Right hindlimb (tissue), 1 donor: ENCODE measurements around the gene PDZRN4.

ENCODE experiments used
- DNase-seq: peaks from one replicate; pipeline ENCODE4 v3.0.0-alpha.2; 2018

The PDZRN4 gene

DNA sequence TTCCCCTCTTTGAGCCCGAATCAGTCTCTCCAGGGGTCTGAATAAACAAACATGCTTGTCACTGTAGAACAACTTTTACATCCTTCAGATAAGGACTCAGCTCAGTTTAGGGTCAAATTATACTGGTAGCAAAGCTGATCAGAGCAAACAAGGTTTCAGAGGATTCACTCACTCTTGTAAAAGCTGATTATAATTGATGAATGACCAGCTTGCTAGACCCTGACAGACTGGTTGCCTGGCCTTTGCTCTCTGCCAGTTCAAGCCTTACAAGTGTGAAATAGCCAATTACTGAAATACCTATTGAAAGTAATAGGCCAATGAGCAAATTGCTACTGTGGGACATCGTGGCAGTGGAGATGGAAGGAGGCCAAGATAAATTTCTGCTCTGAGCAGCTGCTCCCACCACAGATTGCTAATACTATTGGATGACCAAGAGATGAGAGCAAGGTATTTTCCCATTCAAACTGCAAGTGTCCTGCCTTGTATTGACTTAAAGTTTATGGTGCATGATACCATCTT, 177.6 kb downstream of the PDZRN4 start:
- no peak for DNase-seq

DNA sequence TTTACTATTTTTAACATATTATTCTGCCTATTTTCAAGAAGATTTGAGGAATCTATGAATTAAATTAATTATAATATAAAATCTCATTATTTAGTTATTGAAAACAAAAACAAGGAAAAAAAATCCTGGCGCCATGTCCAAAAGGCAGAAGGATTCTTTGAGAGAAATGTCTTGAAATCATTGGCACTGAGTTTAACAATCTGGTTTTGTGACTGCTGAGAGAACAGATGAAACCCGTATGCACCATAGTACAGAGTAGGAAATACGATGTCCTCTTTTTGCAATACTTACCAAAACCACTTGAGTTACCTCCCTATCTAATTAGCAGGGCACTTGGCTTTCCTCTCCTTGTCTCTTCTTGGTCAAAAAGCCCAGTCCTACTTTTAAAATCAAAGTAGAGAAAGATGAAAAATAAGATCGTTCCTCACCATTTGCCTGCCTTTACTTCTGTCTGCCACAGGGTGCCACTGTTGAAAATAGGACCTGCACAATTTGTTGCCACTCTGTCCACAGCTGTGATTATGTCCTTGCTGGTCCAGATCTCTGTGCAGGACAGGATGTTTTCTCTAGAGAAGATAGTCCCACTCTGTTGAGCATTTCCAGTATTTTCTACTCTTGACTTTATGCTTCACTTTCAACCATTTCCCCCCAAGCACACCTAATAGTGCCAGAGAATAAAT, 179.7 kb downstream of the PDZRN4 start:
- no peak for DNase-seq

GRCh38 chr12:41380878-41381277, 192.8 kb downstream of the PDZRN4 start:
- no peak for DNase-seq

GRCh38 chr12:41402801-41403200, 214.7 kb downstream of the PDZRN4 start:
- DNase-seq = no peak

GRCh38 chr12:41407232-41407799, 219.2 kb downstream of the PDZRN4 start:
- no peak for DNase-seq

- no peak for DNase-seq
Observed at GRCh38 chr12:41409628-41410027, 221.5 kb downstream of the PDZRN4 start.

GRCh38 chr12:41418586-41418985, 230.5 kb downstream of the PDZRN4 start:
- no peak for DNase-seq

DNA sequence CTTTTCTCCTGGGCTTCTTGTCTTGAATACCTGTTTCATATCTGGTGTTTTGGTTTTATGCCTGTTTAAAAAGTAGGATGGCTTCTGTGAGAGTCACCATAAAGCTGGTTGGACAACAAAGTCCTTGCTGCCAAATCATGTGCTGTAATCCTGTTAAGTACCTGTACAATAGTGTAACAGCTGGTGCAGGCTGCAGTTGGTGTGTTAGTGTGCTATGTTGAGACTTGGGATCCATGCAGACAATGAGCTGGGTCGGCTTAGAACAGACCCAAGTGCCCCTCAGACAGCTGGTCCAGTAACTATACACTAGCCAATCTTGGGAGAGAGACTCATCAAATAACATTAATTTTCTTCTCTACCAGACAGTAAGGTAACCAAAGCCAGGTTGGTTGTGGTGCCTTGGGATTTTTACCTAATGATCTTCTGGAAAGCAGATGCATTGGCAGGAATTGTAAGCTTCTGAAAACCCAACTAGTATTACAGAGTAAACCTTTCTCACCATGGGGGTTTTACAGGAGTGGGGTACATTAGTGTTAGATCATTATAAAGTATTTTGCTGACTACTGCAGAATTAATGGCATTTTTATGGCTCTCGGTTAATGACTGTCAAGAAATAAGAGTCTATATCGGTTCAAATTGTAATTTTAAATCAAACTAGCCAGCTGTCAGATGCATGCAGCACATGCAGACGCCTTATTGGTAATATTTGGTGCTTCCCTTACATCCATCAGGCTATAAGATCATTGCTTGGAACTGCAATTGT, 231.2 kb downstream of the PDZRN4 start:
- no peak for DNase-seq

DNA sequence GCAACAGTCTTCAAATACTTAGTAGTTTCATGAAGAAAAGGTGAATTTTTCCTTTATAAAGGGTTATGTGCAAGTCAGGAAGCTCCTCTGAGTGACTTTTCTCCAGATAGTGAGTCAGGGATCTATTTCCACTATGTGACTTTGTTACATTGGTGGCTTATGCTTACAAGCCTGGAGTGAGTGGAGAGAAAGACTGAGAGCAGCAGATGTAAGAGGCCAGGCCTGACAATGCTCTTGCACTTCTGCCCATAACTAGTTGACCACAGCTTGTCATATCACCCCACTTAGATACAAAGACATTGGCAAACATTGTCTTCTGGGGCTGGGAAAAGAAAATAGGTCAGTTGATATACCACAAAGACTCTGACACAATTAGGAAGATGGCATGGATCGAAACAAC, 236.5 kb downstream of the PDZRN4 start:
- no peak for DNase-seq

DNA sequence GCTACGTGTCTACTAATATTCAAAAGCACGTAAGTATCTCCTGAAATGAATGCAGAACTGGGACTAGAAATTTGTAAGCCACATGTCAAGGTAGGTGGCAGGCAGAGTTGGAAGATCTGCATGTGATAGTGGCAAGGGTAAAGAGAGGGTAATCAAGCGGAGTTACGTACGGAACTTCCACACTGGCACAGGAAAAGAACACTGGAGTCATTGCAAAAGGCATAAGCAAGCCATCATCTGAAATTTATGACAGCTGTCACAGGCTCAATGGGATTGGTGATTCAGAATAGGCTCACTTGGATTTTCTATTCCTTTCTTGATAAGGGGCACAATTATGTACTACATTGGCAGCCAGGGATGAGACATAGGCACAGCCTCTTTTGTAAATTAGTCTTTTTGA, 245.3 kb downstream of the PDZRN4 start:
- no peak for DNase-seq

GRCh38 chr12:41436076-41436475, 248.0 kb downstream of the PDZRN4 start:
- no peak for DNase-seq

- no peak for DNase-seq
Observed at GRCh38 chr12:41437563-41437962, 249.4 kb downstream of the PDZRN4 start.

DNA sequence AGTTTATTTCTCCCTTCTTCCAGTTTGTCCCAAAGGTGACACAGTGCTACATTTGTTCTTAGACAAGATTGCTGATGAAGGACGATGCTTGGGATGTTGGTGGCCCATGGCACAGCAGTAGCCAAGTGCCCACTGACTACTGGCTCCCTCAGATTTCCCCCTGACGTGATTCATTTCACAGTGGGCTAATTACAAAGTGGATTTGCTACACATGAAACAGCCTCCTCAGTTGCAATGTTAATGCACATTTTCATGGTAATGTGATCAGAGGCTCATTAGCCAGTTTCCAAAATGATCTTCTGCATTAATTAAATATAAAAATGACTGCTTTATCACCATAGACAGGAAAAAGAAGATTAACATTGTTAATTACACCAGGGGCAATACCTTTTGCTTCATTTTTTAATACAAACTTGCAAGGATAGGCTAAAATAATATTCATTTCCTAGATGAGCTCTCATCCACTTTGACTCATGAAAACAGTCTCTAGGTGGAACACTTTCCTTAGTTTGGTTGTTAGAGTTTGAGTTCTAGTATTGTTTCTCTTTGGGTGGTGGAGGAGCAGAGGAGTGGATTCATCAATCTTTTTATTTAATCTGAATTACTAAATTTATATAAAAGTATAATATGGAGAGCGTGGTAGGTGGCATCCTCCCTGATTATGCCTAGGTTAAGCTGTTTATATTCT, 250.9 kb downstream of the PDZRN4 start:
- DNase-seq = no peak

- DNase-seq = no peak
Observed at GRCh38 chr12:41439801-41440200, 251.7 kb downstream of the PDZRN4 start.

DNA sequence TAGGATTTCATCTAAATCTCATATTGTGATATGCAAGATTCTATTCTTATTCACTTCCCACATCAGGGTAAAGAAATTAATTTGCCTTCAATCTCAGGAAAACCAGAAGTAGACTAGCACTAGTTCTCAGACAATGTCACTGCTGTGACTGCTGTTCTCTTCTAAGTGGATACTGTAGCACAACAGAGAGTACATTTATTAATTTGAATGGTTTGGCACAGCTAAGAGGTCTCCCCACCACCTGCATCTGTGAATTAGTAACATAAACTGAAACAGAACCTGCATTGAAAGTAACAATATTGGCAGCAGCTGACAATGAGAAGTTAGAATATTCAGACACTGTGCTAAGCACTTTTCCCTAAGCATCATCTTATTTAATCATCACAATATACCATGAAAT, 253.1 kb downstream of the PDZRN4 start:
- DNase-seq = no peak

DNA sequence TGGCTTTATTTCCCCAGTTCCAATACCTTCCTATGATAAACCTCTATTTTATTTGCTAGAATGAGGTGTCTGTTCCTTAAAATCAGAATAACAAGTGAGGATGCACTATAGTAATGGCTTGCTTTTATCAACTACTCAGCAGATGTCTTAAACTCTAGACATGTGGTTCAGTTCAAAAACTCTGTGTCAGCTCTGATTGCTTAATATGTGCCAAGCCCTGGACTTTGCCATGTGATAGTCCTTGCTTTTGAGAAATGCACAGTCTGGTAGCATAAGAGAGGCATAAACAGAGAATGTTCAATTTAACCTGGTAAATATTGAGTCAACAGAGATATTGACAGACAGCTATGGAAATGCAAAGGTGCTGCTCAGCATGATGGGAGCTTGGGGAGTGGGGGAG, 254.8 kb downstream of the PDZRN4 start:
- DNase-seq = no peak

DNA sequence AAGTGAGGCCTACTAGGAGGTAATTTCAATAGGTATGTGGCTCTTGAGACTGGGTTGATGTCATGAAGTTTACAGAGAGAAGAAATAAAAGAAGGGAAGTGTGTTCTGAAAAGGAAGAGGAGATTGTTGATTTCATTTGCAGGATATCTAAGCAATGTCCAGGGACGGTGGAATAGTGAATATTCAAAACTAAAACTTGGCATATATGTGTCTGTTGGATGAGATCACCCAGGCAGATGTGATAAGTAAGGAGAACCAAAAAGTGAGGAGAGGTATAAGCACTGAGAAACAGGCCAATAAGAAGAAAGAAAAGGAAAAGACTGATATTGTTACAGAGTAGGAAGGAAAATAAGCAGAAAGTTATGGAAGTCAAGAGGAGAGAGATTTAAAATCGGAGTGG, 255.6 kb downstream of the PDZRN4 start:
- DNase-seq = no peak

DNA sequence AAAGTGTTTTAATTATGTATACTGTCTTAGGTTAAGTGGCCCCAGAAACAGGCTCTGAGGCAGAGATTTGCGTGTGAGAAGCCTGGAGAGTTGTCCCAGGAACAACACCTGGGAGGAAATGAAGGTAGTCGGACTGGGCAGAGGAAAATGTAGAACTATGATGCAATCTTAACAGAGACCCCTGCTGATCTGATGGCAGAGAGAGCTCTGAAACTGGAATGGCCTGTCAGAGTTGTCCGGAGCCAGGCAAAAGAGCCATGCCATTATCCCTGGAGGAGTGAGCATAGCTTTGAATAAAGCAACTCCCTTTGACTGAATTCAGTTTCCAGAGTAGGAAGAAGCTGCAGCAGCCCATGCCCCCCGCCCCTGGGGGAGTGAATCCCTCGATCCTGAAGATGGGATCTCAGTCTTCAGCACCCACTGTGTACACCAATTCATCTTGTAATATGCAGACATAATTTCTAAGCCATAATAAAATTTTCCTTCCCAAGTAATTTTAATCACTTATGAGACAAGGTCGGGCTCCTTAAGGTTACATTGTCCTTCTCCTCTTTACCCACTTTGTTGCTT, 264.8 kb downstream of the PDZRN4 start:
- DNase-seq = no peak

DNA sequence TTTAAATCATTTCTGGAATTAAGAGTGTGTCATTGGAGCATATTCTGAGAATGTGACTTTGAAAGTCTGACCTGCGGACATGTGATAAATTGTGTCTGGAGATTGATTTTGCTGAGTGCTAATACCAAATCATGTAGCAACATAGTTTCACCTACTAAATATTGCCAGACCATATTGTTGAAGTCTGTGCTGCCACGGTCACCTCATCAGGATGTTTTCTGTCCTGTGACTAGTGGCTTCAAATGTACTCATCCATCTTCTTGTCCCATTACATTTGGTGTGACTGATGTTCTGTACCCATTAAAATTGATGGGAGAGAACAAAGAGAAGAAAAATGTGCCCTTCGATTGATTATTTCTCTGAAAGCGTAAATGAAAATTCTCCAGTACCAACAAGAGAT, 265.3 kb downstream of the PDZRN4 start:
- no peak for DNase-seq

DNA sequence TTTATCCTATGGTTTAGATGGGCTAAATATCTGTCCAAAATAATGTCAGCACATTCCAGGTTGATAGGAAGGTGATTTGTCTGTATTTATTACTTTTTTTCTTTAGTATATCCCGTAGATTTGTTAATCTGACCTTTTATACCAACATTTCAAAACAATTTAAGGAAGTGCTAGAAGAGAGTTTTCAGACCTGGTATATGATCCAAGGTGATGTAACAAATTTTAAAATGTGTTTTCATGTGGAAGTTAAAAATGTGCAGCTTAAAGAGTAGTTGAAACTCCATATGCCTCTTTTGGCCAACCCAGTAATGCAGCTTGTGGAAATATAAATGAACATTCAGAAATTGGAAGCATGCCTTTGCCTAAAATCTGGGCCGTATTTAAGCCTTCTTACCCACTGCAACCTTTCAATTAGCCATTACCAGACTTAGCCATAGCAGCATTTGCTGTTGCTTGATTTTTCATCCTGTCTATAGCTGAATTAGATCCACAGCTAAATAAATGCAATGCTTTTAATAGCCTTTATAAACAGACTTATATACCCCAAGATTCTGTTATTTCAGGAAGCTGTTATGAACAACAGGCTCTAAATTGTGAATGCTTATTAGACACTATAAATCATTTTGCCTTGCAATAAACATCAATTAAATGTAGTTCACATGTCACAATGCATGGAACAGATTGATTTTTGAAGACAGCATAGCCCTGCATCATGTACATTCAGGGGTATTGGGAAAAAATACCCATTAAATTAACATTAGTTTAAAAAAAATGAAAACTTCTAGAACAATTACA, 271.2 kb downstream of the PDZRN4 start:
- DNase-seq = no peak

DNA sequence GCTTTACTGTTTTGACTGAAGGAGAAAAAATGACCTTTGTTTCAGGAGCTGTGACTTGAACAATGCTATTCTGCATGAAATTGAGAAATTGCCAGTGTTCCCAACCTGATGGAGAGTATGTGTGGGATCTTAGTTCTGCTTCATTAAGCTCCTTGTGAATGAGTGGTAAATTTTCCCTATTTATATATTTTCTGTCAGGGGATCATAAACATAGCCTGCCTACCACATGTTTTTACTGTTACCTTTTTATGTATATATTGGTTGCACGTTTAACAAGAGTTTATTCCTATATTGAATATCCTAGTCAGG, 271.7 kb downstream of the PDZRN4 start:
- no peak for DNase-seq

GRCh38 chr12:41460906-41461305, 272.8 kb downstream of the PDZRN4 start:
- DNase-seq = no peak
